ENCODE data around the gene CUL9.

DNA sequence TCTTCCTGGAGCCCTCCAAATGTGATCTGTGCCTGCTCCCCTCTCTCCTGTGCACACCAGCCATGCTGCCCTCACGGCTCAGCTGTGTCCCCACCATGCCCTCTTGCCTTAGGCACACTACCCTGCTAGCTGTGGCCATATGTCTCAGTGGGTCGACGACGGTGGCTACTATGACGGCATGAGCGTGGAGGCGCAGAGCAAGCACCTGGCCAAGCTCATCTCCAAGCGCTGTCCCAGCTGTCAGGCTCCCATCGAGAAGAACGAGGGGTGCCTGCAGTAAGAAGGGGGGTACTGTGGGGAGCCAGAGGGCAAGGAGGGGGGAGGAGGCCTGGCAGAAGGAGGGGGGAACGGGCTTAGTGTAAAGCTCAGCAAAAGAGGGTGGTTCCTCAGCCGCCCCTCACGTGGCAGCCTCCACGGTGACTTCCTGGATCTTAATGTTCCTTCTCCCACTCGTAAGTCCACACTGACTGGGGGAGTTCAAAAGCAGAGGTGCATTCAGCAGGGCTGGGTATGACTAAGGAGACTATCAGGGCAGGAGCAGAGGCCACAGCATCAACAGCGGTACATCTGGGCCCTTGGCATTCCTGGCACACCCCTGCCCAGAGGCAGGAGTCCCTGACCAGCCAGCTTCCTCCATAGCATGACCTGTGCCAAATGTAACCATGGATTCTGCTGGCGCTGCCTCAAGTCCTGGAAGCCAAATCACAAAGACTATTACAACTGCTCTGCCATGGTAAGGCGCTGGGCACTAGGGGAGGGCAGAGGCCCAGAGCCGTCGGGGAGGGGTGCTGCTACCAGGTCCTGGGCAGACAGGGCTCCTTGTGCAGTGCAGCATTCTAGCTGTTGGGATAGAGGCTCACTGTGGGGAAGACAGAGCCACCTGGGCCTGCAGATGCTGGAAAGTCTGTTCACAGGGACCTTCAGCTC is 39.3 kb downstream of the CUL9 start:
- TF ChIP-seq, protein P1, sequence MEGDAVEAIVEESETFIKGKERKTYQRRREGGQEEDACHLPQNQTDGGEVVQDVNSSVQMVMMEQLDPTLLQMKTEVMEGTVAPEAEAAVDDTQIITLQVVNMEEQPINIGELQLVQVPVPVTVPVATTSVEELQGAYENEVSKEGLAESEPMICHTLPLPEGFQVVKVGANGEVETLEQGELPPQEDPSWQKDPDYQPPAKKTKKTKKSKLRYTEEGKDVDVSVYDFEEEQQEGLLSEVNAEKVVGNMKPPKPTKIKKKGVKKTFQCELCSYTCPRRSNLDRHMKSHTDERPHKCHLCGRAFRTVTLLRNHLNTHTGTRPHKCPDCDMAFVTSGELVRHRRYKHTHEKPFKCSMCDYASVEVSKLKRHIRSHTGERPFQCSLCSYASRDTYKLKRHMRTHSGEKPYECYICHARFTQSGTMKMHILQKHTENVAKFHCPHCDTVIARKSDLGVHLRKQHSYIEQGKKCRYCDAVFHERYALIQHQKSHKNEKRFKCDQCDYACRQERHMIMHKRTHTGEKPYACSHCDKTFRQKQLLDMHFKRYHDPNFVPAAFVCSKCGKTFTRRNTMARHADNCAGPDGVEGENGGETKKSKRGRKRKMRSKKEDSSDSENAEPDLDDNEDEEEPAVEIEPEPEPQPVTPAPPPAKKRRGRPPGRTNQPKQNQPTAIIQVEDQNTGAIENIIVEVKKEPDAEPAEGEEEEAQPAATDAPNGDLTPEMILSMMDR (IDR thresholded peaks at IDR 0.05), result no peak
- TF ChIP-seq POLR2A (IDR thresholded peaks at IDR 0.05), result no peak

Data from testis (tissue), 2 donors.